Measurements from ENCODE around the gene MOSMO.
A peak's percentile ranks its signal among the peaks of the same experiment; 100 is the strongest.

Gene MOSMO

DNA sequence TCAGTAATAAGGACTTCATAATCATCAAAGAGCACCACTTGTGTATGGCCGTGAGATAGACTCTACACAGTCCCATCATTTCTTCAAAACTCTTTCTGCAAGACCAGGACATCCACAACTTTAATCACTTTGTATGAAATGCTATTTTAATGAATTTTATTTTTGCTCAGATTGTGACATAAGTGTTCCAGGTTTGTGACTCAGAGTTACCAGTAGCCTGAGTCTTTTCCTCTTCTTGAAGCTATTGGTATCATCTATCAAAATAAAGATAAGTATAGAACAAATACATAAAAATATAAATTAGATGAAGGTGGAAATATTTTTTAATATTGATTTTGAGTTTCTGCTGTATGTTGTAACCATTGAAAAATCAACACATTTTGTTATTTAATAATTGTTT lies 67.9 kb downstream of the MOSMO start:
- Mint-ChIP-seq H3K27me3 (ENCODE audit: low read depth) (no peaks in the 10 kb centered on the region), H3K27ac (no peak overlapping the region), H3K4me3 (no peak overlapping the region), H3K9me3 (no peaks in the 10 kb centered on the region), H3K36me3 (ENCODE audit: low read depth) (no peaks in the 10 kb centered on the region), H3K4me1 (no peaks in the 10 kb centered on the region)
- TF ChIP-seq, protein P1, sequence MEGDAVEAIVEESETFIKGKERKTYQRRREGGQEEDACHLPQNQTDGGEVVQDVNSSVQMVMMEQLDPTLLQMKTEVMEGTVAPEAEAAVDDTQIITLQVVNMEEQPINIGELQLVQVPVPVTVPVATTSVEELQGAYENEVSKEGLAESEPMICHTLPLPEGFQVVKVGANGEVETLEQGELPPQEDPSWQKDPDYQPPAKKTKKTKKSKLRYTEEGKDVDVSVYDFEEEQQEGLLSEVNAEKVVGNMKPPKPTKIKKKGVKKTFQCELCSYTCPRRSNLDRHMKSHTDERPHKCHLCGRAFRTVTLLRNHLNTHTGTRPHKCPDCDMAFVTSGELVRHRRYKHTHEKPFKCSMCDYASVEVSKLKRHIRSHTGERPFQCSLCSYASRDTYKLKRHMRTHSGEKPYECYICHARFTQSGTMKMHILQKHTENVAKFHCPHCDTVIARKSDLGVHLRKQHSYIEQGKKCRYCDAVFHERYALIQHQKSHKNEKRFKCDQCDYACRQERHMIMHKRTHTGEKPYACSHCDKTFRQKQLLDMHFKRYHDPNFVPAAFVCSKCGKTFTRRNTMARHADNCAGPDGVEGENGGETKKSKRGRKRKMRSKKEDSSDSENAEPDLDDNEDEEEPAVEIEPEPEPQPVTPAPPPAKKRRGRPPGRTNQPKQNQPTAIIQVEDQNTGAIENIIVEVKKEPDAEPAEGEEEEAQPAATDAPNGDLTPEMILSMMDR (IDR thresholded peaks at IDR 0.05; ENCODE audit: unreplicated experiment in 3 of 3), result no peak

DNA sequence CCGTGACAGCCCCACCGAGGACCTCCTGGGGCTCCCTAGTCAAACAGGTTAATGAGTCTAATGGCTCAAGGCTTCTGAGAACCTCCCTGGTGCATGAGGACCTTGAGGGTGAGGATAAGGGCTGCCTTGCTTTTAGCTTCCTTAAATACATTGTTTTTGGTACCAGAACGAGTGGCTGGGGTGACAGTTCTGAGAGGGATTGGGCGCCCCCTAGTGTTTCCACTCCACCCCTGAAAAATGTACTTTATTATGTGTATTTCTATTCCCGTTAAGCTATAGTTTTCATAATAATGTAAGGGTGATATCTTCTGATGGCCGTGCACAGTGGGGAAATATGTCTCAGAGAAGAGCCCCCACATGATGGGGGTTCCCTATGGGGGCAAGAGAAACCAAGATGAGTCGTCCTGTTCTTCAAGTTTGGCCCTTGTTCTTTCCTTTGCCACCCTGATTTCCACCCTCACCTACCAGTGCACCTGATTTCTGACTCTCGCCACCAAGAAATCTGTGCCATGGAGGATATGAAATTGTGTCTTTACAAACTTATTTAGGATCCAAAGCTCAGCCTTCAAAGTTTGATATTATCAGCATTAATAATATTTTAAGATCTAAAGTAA lies 69.9 kb downstream of the MOSMO start:
- H3K27me3 Mint-ChIP-seq (ENCODE audit: low read depth), result no peaks in the 10 kb centered on the region
- H3K9me3 Mint-ChIP-seq, result no peaks in the 10 kb centered on the region
- H3K36me3 Mint-ChIP-seq (ENCODE audit: low read depth), result no peaks in the 10 kb centered on the region
- TF ChIP-seq, protein P1 (IDR thresholded peaks at IDR 0.05; ENCODE audit: unreplicated experiment in 3 of 3), result peak; percentile 72 to 76 (median 73)
- no peak overlapping the region for H3K27ac Mint-ChIP-seq
- no peaks in the 10 kb centered on the region for H3K4me1 Mint-ChIP-seq
- no peak overlapping the region for H3K4me3 Mint-ChIP-seq

DNA sequence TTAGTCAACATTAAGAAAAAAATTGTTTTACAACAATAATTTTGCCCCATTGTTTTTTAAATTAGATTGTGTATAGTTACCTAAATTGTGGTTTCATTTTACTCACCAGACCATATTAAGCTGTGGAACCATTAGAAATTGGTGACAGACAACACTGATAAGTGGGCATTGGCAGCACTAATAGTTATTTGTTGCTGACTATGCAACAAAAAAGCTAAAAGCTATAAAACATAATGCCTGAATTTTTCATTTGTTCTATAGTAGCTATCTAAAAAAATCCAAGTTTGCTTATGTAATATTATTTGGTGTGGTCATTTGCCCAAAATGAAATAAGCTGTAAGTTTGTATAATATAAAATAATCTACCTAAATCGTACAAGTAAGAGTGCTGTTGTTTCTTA lies 70.7 kb downstream of the MOSMO start:
- Mint-ChIP-seq H3K27ac (no peak overlapping the region), H3K4me3 (no peak overlapping the region), H3K27me3 (ENCODE audit: low read depth) (no peaks in the 10 kb centered on the region), H3K36me3 (ENCODE audit: low read depth) (no peaks in the 10 kb centered on the region), H3K4me1 (no peaks in the 10 kb centered on the region), H3K9me3 (no peaks in the 10 kb centered on the region)
- TF ChIP-seq, protein P1 (IDR thresholded peaks at IDR 0.05; ENCODE audit: unreplicated experiment in 3 of 3), result no peak

DNA sequence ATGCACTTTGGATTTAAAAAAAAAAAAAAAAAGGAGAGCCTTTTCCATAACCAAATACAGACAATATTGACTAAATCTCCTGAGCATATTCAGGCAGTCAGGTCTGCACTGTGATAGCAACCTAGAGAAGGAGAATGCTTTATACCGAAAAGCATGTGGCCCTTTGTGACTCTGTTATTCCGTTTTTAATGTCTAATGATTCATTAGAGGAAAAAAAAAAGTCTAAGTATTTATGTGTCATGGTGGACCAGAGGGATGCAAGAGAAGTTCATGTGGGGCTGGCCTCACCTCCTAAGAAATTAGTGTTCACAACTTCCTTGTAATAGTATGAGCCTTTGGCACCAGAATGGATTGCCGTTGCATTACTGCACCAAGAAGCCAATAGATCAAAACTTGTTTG lies 73.1 kb downstream of the MOSMO start:
- TF ChIP-seq, protein P1 (IDR thresholded peaks at IDR 0.05; ENCODE audit: unreplicated experiment in 3 of 3), result no peak
- H3K4me1 Mint-ChIP-seq, result no peaks in the 10 kb centered on the region
- peaks cover 3% of the 10 kb centered on the region for H3K36me3 Mint-ChIP-seq (ENCODE audit: low read depth)
- H3K4me3 Mint-ChIP-seq, result no peak overlapping the region
- no peak overlapping the region for H3K27ac Mint-ChIP-seq
- H3K27me3 Mint-ChIP-seq (ENCODE audit: low read depth), result no peaks in the 10 kb centered on the region
- H3K9me3 Mint-ChIP-seq, result no peaks in the 10 kb centered on the region

DNA sequence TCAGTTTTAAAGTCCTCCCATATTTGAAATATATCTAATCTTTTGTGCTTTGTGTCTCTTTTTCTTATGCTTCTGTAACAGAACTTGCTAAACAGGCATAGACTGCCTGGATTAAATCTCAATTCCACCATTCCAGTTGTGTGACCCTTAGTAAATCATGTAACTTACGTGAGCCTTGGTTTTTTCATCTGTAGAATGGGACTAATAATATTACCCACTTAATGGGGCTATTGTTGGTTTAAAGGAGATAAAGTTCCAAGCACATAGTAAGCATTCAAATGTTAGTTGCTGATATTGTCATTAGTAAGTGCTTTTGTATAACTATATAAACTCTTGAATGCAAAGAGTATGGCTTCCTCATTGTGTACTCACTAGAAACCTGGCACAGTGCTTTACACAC lies 78.5 kb downstream of the MOSMO start:
- peaks cover 7% of the 10 kb centered on the region for H3K36me3 Mint-ChIP-seq (ENCODE audit: low read depth)

DNA sequence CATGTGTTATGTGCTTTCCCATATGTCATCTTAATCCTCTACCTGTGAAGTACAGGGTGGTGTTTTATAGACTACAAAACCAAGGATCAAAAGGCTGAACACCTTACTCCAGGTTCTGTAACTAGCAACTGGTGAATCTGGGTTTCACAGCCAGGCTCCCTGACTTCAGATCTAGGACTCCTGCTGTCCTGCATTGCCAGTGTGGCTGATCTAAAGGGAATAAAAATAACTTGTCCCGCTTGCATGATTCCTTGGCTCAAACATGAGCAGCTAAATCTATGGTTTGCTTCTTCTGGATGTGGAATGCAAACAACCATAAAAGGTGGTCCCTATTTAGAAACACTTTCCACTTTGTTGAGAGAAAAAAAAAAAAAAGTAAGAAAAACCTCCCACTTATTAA lies 80.7 kb downstream of the MOSMO start:
- Mint-ChIP-seq H3K4me3 (no peak overlapping the region), H3K9me3 (no peaks in the 10 kb centered on the region), H3K27ac (no peak overlapping the region), H3K36me3 (ENCODE audit: low read depth) (peaks cover 7% of the 10 kb centered on the region), H3K27me3 (ENCODE audit: low read depth) (peaks cover 3% of the 10 kb centered on the region), H3K4me1 (peaks cover 6% of the 10 kb centered on the region)
- TF ChIP-seq, protein P1 (IDR thresholded peaks at IDR 0.05; ENCODE audit: unreplicated experiment in 3 of 3), result no peak

More for the DNA sequence above, 78.5 kb downstream of the MOSMO start:
- H3K27me3 Mint-ChIP-seq (ENCODE audit: low read depth), result no peaks in the 10 kb centered on the region
- H3K9me3 Mint-ChIP-seq, result no peaks in the 10 kb centered on the region
- H3K4me1 Mint-ChIP-seq, result no peaks in the 10 kb centered on the region
- H3K27ac Mint-ChIP-seq, result no peak overlapping the region
- TF ChIP-seq, protein P1 (IDR thresholded peaks at IDR 0.05; ENCODE audit: unreplicated experiment in 3 of 3), result no peak
- H3K4me3 Mint-ChIP-seq, result no peak overlapping the region
